ENCODE measurements around the gene INS. TPM values are rescaled to one million over a fixed set of nuclear protein-coding genes. Genes with fewer than 3 reads are reported as not detected.

INS gene
- total and polyA plus RNA-seq, 9 donors: not detected

DNA sequence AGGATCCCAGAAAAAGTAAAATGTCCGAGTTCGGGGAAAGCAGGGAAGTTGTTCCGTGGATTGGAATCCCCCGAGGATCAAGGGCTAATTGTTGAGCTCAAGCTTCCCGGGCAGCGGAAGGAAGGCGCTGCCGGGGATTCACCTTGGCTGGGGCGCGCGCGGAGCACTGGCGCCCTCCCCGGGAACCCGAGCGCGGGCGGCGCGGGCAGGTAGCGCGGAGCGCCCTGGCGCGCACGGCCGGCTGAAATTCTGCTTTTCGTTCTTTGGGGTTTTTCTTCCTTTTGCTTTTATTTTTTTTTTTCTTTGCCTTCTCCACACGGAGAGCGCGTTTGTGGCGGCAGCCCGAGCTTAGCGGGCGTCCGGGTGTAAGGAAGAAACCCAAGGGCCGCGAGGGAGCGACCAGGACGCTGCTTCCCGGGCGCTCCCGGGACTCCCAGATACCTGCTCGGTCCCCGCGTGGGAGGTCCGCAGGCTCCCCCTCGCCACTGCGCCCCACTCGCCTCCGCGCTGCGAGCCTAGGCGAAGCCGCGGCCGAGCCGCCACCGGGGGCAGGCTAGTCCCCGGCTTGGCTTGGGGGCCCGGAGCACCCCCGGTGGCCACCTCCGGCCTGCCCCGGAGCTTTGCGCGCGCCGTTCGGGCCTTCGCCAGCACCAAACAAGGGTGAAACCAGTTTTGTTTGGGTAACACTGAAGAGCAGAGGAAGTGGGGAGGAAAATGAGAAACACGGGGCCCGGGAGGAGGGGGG is 17.0 kb downstream of the INS start:
- WGBS (ENCODE audit: insufficient coverage): 3% methylated on average over 67 of the region's 72 CpGs
- Histone ChIP-seq H3K4me3 (ENCODE audit: low read length) (peak overlapping the region; percentile 66), H3K27me3 (ENCODE audit: control insufficient read depth, insufficient read depth, low read length) (peaks cover 81% of the 10 kb centered on the region), H3K27ac (ENCODE audit: low read length) (peak overlapping the region; percentile 89), H3K36me3 (ENCODE audit: control insufficient read depth, insufficient read depth, low read length) (peaks cover 10% of the 10 kb centered on the region), H3K4me1 (ENCODE audit: control insufficient read depth, insufficient read depth, low read length) (peaks cover 52% of the 10 kb centered on the region), H3K9me3 (replicated peaks; ENCODE audit: control insufficient read depth, low read depth, low read length) (no peaks in the 10 kb centered on the region)
- peak; percentile 61 for DNase-seq

DNA sequence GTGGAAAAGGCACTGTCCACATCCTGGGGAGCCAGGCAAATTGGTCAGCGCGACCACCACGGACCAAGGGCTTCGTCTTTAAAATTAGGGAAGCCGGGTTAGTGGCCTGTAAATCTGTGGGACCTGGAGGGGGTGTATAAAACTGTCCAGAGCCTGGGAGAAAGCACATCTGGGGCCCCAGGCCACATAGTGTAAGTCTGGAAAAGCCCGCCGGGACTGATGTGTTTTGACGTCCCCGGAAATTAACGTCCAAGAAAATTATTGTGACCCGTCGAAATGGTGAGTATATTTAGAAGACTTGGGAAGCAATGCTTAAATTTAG is 17.6 kb downstream of the INS start:
- H3K27ac ChIP-seq (ENCODE audit: low read length): peak overlapping the region; percentile 89
- peak overlapping the region; percentile 66 for H3K4me3 ChIP-seq (ENCODE audit: low read length)
- peaks cover 10% of the 10 kb centered on the region for H3K36me3 ChIP-seq (ENCODE audit: control insufficient read depth, insufficient read depth, low read length)
- H3K27me3 ChIP-seq (ENCODE audit: control insufficient read depth, insufficient read depth, low read length): peaks cover 80% of the 10 kb centered on the region
- H3K9me3 ChIP-seq (replicated peaks; ENCODE audit: control insufficient read depth, low read depth, low read length): no peaks in the 10 kb centered on the region
- 6% methylated on average over 12 of the region's 12 CpGs for WGBS (ENCODE audit: insufficient coverage)
- no peak for DNase-seq
- peaks cover 47% of the 10 kb centered on the region for H3K4me1 ChIP-seq (ENCODE audit: control insufficient read depth, insufficient read depth, low read length)

DNA sequence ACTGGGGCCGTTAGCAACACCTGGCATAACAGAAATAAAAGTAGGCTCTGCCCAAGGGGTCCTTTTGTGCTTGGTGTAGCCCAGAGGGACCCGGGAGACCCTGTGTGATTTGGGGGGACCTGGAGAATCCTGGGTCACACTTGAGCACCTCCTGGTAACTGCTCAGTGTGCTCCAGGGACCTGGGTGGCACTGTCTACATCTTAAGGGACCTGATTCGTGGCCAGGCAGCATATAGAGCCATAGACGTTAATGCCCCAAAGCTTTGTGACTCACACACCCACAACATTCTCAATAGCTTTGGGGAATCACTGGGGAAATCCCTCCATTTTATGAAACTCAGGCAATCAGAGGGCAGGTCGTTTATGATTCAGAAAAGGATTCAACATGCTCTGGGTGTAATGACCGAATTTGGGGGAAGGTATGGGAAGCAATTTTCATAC is 18.2 kb downstream of the INS start:
- H3K36me3 ChIP-seq (ENCODE audit: control insufficient read depth, insufficient read depth, low read length): peaks cover 5% of the 10 kb centered on the region
- H3K4me1 ChIP-seq (ENCODE audit: control insufficient read depth, insufficient read depth, low read length): peaks cover 40% of the 10 kb centered on the region
- peak overlapping the region; percentile 89 for H3K27ac ChIP-seq (ENCODE audit: low read length)
- peaks cover 82% of the 10 kb centered on the region for H3K27me3 ChIP-seq (ENCODE audit: control insufficient read depth, insufficient read depth, low read length)
- WGBS (ENCODE audit: insufficient coverage): 44% methylated on average over 4 of the region's 6 CpGs
- H3K4me3 ChIP-seq (ENCODE audit: low read length): peak overlapping the region; percentile 66
- no peak for DNase-seq
- H3K9me3 ChIP-seq (replicated peaks; ENCODE audit: control insufficient read depth, low read depth, low read length): no peaks in the 10 kb centered on the region

DNA sequence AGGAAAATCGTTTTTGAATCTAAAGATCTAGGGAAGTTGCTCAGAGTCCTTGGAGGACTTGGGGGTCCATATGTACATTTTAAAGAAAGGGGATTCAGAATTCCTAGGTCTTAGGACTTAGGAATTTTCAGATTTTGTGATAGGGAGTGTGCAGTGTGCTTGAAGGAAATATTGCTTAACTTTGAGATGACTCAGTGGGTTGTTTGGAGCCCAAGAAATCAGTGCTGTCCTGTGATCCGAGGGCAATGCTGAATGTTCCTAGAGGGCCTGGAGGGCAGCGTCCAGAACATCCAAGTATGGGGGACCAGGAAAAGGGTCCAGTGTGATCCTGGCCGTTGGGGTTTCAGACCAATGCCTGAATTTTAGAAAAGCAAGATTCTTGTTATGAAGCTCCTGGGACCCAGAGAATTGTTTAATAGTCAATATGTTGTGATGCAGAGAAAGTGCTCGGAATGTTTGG is 18.7 kb downstream of the INS start:
- WGBS (ENCODE audit: insufficient coverage): 38% methylated on average over 5 of the region's 5 CpGs
- Histone ChIP-seq H3K4me3 (ENCODE audit: low read length) (peak overlapping the region; percentile 66), H3K27ac (ENCODE audit: low read length) (peak overlapping the region; percentile 89), H3K36me3 (ENCODE audit: control insufficient read depth, insufficient read depth, low read length) (peaks cover 7% of the 10 kb centered on the region), H3K4me1 (ENCODE audit: control insufficient read depth, insufficient read depth, low read length) (peaks cover 40% of the 10 kb centered on the region), H3K9me3 (replicated peaks; ENCODE audit: control insufficient read depth, low read depth, low read length) (no peaks in the 10 kb centered on the region), H3K27me3 (ENCODE audit: control insufficient read depth, insufficient read depth, low read length) (peaks cover 86% of the 10 kb centered on the region)
- DNase-seq: no peak

DNA sequence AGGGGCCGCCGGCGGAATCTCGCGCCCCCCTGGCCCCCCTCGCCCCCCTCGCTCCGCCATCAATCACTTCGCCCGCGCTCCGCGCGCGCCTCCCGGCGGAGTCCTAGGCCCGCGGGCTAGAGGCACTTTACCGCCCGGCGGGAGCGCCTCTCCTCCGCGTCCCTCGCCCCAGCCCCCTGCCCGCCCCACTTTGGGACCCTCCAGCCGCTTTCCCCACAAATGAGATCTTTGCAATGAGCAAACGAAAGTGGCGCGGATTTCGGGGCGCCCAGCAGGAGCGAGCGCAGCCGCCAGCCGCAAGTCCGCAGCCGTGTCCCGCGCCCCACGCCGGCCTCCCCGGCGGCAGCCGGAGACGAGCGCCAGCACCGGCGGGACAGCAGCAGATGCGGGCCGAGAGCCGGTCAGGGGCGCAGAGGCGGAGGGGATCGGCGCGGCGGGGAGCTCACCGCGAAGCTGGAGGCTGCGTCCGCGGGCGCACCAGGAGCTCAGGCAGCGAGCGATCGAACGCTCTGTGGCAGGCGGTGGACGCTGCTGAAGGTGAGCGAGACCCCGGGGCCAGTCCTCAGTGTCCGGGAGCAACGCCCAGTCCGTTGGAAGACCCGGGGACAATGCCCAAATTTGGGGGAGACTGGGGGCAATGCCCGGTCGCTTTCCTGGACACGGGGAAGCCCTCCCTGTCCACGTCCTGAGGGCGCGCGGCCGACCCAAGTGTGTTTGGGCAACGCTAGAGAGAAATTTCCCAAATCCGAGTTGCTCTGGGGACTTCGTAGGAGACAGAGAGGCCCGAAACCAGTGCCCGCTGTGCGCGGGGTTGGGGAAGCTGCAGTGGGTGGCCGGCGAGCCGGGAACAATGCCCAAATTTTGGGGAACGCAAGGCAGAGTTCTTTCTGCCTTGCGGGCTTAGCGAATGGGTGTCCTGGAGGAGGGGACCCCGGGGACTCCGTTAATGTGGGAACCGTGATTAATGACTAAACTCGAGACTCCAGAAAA is 20.3 kb downstream of the INS start:
- Histone ChIP-seq H3K27me3 (ENCODE audit: control insufficient read depth, insufficient read depth, low read length) (peaks cover 83% of the 10 kb centered on the region), H3K36me3 (ENCODE audit: control insufficient read depth, insufficient read depth, low read length) (peaks cover 17% of the 10 kb centered on the region), H3K4me3 (ENCODE audit: low read length) (peak overlapping the region; percentile 66), H3K4me1 (ENCODE audit: control insufficient read depth, insufficient read depth, low read length) (peaks cover 27% of the 10 kb centered on the region), H3K27ac (ENCODE audit: low read length) (peak overlapping the region; percentile 89), H3K9me3 (replicated peaks; ENCODE audit: control insufficient read depth, low read depth, low read length) (no peaks in the 10 kb centered on the region)
- DNase-seq: no peak
- 7% methylated on average over 84 of the region's 102 CpGs for WGBS (ENCODE audit: insufficient coverage)

DNA sequence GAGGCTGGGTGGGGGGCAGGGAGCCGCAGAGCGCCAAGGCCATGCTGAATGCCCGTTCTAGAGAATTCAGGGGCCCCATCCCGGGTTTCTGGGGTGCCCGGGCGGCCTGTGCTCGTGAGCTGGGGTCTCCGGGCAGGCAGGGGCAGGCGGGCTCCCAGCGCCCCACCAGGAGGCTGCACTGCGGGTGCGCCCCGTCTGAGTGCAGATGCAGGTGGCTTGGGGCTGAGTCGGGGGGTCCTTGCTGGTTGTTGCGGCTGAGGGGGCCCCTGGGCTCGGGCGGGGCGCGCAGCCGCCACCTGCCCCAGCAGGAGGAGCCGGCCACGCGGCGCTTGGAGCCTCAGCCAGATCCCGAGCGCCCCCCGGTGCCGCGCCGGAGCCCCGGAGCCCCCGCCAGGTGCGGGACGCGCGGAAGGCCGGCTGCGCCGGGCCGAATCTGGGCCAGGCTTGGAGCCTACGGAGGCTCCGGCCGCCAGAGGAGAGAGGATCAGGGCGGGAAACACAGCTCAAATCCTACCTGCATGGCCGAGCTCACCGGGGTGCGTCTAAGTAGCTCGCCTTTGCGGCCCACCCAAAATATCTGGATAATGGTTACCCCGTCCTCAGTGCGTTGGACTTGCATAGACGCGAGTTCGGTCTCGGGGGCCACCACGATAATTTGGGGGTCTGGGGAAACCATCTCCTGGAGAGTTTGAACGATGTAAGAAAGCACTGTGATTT is 21.2 kb downstream of the INS start:
- peak overlapping the region; percentile 89 for H3K27ac ChIP-seq (ENCODE audit: low read length)
- H3K36me3 ChIP-seq (ENCODE audit: control insufficient read depth, insufficient read depth, low read length): peaks cover 26% of the 10 kb centered on the region
- peak overlapping the region; percentile 66 for H3K4me3 ChIP-seq (ENCODE audit: low read length)
- whole genome bisulfite sequencing (ENCODE audit: insufficient coverage): 2% methylated on average over 51 of the region's 57 CpGs
- H3K4me1 ChIP-seq (ENCODE audit: control insufficient read depth, insufficient read depth, low read length): peaks cover 26% of the 10 kb centered on the region
- peak; percentile 71 for DNase-seq
- peaks cover 76% of the 10 kb centered on the region for H3K27me3 ChIP-seq (ENCODE audit: control insufficient read depth, insufficient read depth, low read length)
- no peaks in the 10 kb centered on the region for H3K9me3 ChIP-seq (replicated peaks; ENCODE audit: control insufficient read depth, low read depth, low read length)

DNA sequence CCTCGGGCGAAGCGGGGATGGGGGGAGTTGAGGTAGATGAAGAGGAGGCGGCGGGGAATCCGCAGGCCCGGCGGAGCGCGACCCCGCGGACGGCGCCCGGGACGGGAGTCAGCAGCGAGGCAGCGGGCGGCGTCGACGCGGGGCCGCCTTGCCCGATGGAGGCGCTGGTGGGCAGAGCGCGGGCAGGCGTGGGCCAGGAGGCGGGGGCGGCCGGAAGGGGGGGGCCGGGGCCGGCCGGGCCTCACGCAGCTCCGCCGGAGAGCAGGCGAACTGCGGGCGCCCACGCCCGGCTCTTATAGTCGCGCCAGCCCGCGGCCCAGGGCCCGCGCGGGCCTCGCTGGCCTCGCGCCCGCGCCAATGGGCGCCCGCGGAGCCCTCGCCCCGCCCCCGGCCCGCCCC is 21.9 kb downstream of the INS start, which contains the start of gene IGF2:
Gene IGF2 (minus strand): TSS at position 267 of the 399 bp plus-strand sequence. CDS start 3,866 bp downstream, outside the sequence.
- H3K36me3 ChIP-seq (ENCODE audit: control insufficient read depth, insufficient read depth, low read length): peaks cover 33% of the 10 kb centered on the region
- H3K27ac ChIP-seq (ENCODE audit: low read length): peak within 1 kb of the TSS; percentile 89
- peak; percentile 90 for DNase-seq
- H3K9me3 ChIP-seq (replicated peaks; ENCODE audit: control insufficient read depth, low read depth, low read length): no peaks in the 10 kb centered on the region
- under 1% methylated on average over 48 of the region's 62 CpGs for WGBS (ENCODE audit: insufficient coverage)
- H3K4me1 ChIP-seq (ENCODE audit: control insufficient read depth, insufficient read depth, low read length): peaks cover 30% of the 10 kb centered on the region
- peaks cover 77% of the 10 kb centered on the region for H3K27me3 ChIP-seq (ENCODE audit: control insufficient read depth, insufficient read depth, low read length)
- H3K4me3 ChIP-seq (ENCODE audit: low read length): peak within 1 kb of the TSS; percentile 66

DNA sequence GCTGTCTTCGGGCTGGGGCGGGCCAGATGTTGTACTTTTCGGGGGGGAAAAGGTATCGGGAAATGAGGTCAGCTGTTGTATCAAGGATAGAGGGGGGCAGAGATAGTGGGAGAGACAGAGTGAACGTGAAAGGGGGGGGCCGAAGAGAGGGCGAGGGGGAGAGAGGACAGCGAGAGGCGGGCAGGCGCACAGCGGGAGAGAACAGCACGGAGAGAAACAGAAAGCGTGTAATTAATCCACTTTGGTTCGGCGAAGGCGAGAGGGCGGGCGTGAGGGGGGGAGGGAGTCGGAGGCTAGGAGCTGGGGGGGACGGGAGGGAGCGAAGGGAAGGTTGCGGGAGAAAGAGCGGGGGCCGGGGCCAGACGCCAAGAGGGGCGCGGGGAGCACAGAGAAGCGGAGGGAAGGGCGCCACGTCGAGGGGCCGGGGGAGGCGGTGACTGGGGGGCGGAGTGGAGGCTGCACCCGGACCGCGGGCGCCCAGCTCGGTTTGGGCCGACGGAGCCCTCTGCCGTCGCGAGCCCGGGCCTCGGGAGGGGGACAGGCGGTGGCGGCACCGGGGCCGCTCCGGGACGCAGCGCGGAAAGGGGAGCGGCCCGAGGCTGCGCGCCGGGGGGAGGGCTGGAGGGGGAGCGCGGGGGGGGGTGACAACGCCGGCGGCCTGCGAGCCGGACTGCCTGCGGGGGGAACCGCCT is 22.4 kb downstream of the INS start:
- under 1% methylated on average over 46 of the region's 68 CpGs for WGBS (ENCODE audit: insufficient coverage)
- Histone ChIP-seq H3K36me3 (ENCODE audit: control insufficient read depth, insufficient read depth, low read length) (peaks cover 38% of the 10 kb centered on the region), H3K4me1 (ENCODE audit: control insufficient read depth, insufficient read depth, low read length) (peaks cover 32% of the 10 kb centered on the region), H3K9me3 (replicated peaks; ENCODE audit: control insufficient read depth, low read depth, low read length) (no peaks in the 10 kb centered on the region), H3K27me3 (ENCODE audit: control insufficient read depth, insufficient read depth, low read length) (peaks cover 77% of the 10 kb centered on the region), H3K27ac (ENCODE audit: low read length) (peak overlapping the region; percentile 66), H3K4me3 (ENCODE audit: low read length) (peak overlapping the region; percentile 60)
- peak; percentile 49 for DNase-seq

DNA sequence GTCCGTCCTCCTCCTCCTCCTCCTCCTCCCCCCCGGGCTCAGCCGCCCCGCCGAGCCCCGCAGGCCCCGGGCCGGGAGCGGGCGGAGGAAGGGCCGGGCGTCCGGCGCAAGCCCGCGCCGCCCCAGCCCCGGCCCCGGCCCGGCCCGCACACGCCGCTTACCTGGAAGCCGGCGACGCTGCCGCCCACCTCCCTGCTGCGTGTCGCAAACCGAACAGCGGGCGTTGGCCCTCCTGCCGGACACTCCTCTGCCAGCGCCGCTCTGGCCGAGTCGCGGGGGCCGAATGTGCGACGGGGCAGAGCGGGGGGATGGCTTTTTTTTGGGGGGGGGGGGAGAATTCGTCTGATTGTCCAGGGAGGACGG is 23.0 kb downstream of the INS start:
- 1% methylated on average over 37 of the region's 44 CpGs for WGBS (ENCODE audit: insufficient coverage)
- no peak for DNase-seq
- peak overlapping the region; percentile 79 for H3K27ac ChIP-seq (ENCODE audit: low read length)

More for the DNA sequence above, 23.0 kb downstream of the INS start:
- Histone ChIP-seq H3K4me1 (ENCODE audit: control insufficient read depth, insufficient read depth, low read length) (peaks cover 38% of the 10 kb centered on the region), H3K9me3 (replicated peaks; ENCODE audit: control insufficient read depth, low read depth, low read length) (no peaks in the 10 kb centered on the region), H3K27me3 (ENCODE audit: control insufficient read depth, insufficient read depth, low read length) (peaks cover 77% of the 10 kb centered on the region), H3K36me3 (ENCODE audit: control insufficient read depth, insufficient read depth, low read length) (peaks cover 43% of the 10 kb centered on the region), H3K4me3 (ENCODE audit: low read length) (peak overlapping the region; percentile 60)

All from muscle of leg (tissue), 11 donors.